ENCODE results near the gene ASAP3. TPM values are rescaled to one million over a fixed set of nuclear protein-coding genes. Genes with fewer than 3 reads are reported as not detected.
"Not testable (repeated sequence)": the region's sequence is repeated elsewhere in the genome, so short reads cannot be mapped to it uniquely, and the experiment has no call there.

Gene ASAP3
- total and polyA plus RNA-seq, 9 of the 15 experiments (the other 6 are each of a cell fraction or from before 2014, with no cell fraction given) = 1.7 to 31.2 (median 17.4) TPM

- peak; percentile 24; the same call in 1 of the 2 replicates for TF ChIP-seq MAFF (IDR thresholded peaks at IDR 0.05; ENCODE audit: low read length)
Measured at GRCh38 chr1:23380719-23381118, 103.3 kb downstream of the ASAP3 start (continued).

GRCh38 chr1:23380236-23380635 is 103.7 kb downstream of the ASAP3 start:
- CTCF ChIA-PET (ENCODE audit: low intra/inter-chr PET ratio); H3K27me3 ChIP-seq (ENCODE audit: control insufficient read depth in 2 of 2, insufficient read depth in 2 of 2, low read length in 2 of 2); FAIRE-seq; H3K79me2 ChIP-seq (ENCODE audit: control insufficient read depth, insufficient read depth, low read length); DNase-seq (ENCODE audit: extremely low read depth in 1 of 4, low spot score in 3 of 4); intact Hi-C loops (cut with micrococcal nuclease); H3K4me3 ChIP-seq; in situ Hi-C loops (cut with MboI); H3K36me3 ChIP-seq (ENCODE audit: control insufficient read depth, insufficient read depth, low read length); BruUV-seq (replicated peaks); H4K20me1 ChIP-seq (replicated peaks; ENCODE audit: control insufficient read depth, insufficient read depth, low read length); H3K9me1 ChIP-seq (ENCODE audit: control insufficient read depth, insufficient read depth, low read length); H3K27ac ChIP-seq (ENCODE audit: extremely low read depth, low read depth, low read length); H3K4me2 ChIP-seq (ENCODE audit: insufficient read depth, low read length); H3K9me3 ChIP-seq (replicated peaks; ENCODE audit: control insufficient read depth, insufficient read depth, low read depth, low read length): not testable (repeated sequence)
- H3K9ac ChIP-seq (ENCODE audit: insufficient read depth in 1 of 2, low read depth in 2 of 2, low read length in 2 of 2) = peak overlapping the region; percentile 4 to 7; a peak in 1 of 4 replicates
- POLR2A ChIA-PET = interaction anchor here (0.8 to 1.2 kb wide), 2 partner anchors 9 to 12 kb away, joined by 3 to 4 read pairs; no protein-coding TSS in a partner anchor
- H3K4me1 ChIP-seq (replicated peaks in 1 of 2; ENCODE audit: control insufficient read depth in 2 of 2, insufficient read depth in 2 of 2, low read length in 2 of 2) = peaks cover 26 to 38% of the 10 kb centered on the region in 2 experiments
- peak overlapping the region; percentile 74 for H2AFZ ChIP-seq (ENCODE audit: low read depth, low read length)
- TF ChIP-seq SMARCA5 (IDR thresholded peaks at IDR 0.05) (peak; percentile 61; the same call in 1 of the 2 replicates), MCM3 (IDR thresholded peaks at IDR 0.05) (peak; percentile 33; the same call in 1 of the 2 replicates), HDGF (IDR thresholded peaks at IDR 0.05) (0 out of 2 replicates have a peak, but pooled peaks have one; percentile 19)
- ATAC-seq = peak; percentile 21
- WGBS (ENCODE audit: insufficient coverage, low coverage, missing lambda C conversion rate) = 40% methylated on average over 4 of the region's 4 CpGs

Other genes starting within 250 kb of the ASAP3 start
- 212 and 244 TPM in 2 replicates for gene HNRNPR, start 139.9 kb downstream of the ASAP3 start, total RNA-seq (2014; rRNA removed)
- 301 and 338 TPM in 2 replicates for gene HNRNPR, start 139.9 kb downstream of the ASAP3 start, total RNA-seq (2014; rRNA removed; fragmentation: Illumina TruSeq; extraction: Trizol)
- gene HNRNPR, start 139.9 kb downstream of the ASAP3 start, total RNA-seq (2015; rRNA removed; fragmentation: Illumina TruSeq; extraction: Trizol) = 321 and 351 TPM in 2 replicates
- 238 and 253 TPM in 2 replicates for gene HNRNPR, start 139.9 kb downstream of the ASAP3 start, total RNA-seq (2021)
- 270 and 360 TPM in 2 replicates for gene HNRNPR, start 139.9 kb downstream of the ASAP3 start, polyA plus RNA-seq (2011; rRNA removed)
- 318 and 372 TPM in 2 replicates for gene HNRNPR, start 139.9 kb downstream of the ASAP3 start, polyA plus RNA-seq (2014; fragmentation: Illumina TruSeq; extraction: Trizol)
- gene HNRNPR, start 139.9 kb downstream of the ASAP3 start, polyA plus RNA-seq (2014; fragmentation: Nextera tagmentation; extraction: Ambion mirVana) = 10 to 100 TPM; 80.9 to 93.4 TPM
- gene HNRNPR, start 139.9 kb downstream of the ASAP3 start, polyA plus RNA-seq (2014; rRNA removed) = 321 and 349 TPM in 2 replicates
- gene ZNF436, start 114.3 kb downstream of the ASAP3 start, total RNA-seq (2014; rRNA removed) = 6.2 and 7.0 TPM in 2 replicates
- gene ZNF436, start 114.3 kb downstream of the ASAP3 start, total RNA-seq (2014; rRNA removed; fragmentation: Illumina TruSeq; extraction: Trizol) = 8.3 and 9.4 TPM in 2 replicates
- 11.3 and 11.9 TPM in 2 replicates for gene ZNF436, start 114.3 kb downstream of the ASAP3 start, total RNA-seq (2015; rRNA removed; fragmentation: Illumina TruSeq; extraction: Trizol)
- gene ZNF436, start 114.3 kb downstream of the ASAP3 start, total RNA-seq (2021) = 6.9 and 7.4 TPM in 2 replicates
- 8.0 and 9.7 TPM in 2 replicates for gene ZNF436, start 114.3 kb downstream of the ASAP3 start, polyA plus RNA-seq (2011; rRNA removed)
- gene ZNF436, start 114.3 kb downstream of the ASAP3 start, polyA plus RNA-seq (2014; fragmentation: Illumina TruSeq; extraction: Trizol) = 6.8 and 7.3 TPM in 2 replicates
- 1 to 10 TPM; 2.1 to 3.3 TPM for gene ZNF436, start 114.3 kb downstream of the ASAP3 start, polyA plus RNA-seq (2014; fragmentation: Nextera tagmentation; extraction: Ambion mirVana)
- 3.8 and 4.5 TPM in 2 replicates for gene ZNF436, start 114.3 kb downstream of the ASAP3 start, polyA plus RNA-seq (2014; rRNA removed)
- 0.33 and 0.54 TPM in 2 replicates for gene TCEA3, start 59.4 kb downstream of the ASAP3 start, total RNA-seq (2014; rRNA removed)
- 0.45 and 0.51 TPM in 2 replicates for gene TCEA3, start 59.4 kb downstream of the ASAP3 start, total RNA-seq (2014; rRNA removed; fragmentation: Illumina TruSeq; extraction: Trizol)
- 0.34 and 0.36 TPM in 2 replicates for gene TCEA3, start 59.4 kb downstream of the ASAP3 start, total RNA-seq (2015; rRNA removed; fragmentation: Illumina TruSeq; extraction: Trizol)
- gene TCEA3, start 59.4 kb downstream of the ASAP3 start, total RNA-seq (2021) = 0.49 and 0.55 TPM in 2 replicates
- gene TCEA3, start 59.4 kb downstream of the ASAP3 start, polyA plus RNA-seq (2011; rRNA removed) = 0.34 and 0.54 TPM in 2 replicates
- 0.16 and 0.66 TPM in 2 replicates for gene TCEA3, start 59.4 kb downstream of the ASAP3 start, polyA plus RNA-seq (2014; fragmentation: Illumina TruSeq; extraction: Trizol)
- gene TCEA3, start 59.4 kb downstream of the ASAP3 start, polyA plus RNA-seq (2014; fragmentation: Nextera tagmentation; extraction: Ambion mirVana) = under 1 TPM; 0.03 to 0.10 TPM
- 0.13 and 0.80 TPM in 2 replicates for gene TCEA3, start 59.4 kb downstream of the ASAP3 start, polyA plus RNA-seq (2014; rRNA removed)
- gene E2F2, start 47.1 kb upstream of the ASAP3 start, total RNA-seq (2014; rRNA removed) = 14.9 and 19.9 TPM in 2 replicates
- 11.0 and 11.4 TPM in 2 replicates for gene E2F2, start 47.1 kb upstream of the ASAP3 start, total RNA-seq (2014; rRNA removed; fragmentation: Illumina TruSeq; extraction: Trizol)
- gene E2F2, start 47.1 kb upstream of the ASAP3 start, total RNA-seq (2015; rRNA removed; fragmentation: Illumina TruSeq; extraction: Trizol) = 11.7 and 12.0 TPM in 2 replicates
- gene E2F2, start 47.1 kb upstream of the ASAP3 start, total RNA-seq (2021) = 22.5 and 25.3 TPM in 2 replicates
- gene E2F2, start 47.1 kb upstream of the ASAP3 start, polyA plus RNA-seq (2011; rRNA removed) = 3.1 and 4.2 TPM in 2 replicates
- gene E2F2, start 47.1 kb upstream of the ASAP3 start, polyA plus RNA-seq (2014; fragmentation: Illumina TruSeq; extraction: Trizol) = 14.3 and 16.1 TPM in 2 replicates
- gene E2F2, start 47.1 kb upstream of the ASAP3 start, polyA plus RNA-seq (2014; fragmentation: Nextera tagmentation; extraction: Ambion mirVana) = 1 to 10 TPM; 3.8 to 4.0 TPM
- 10.1 and 10.3 TPM in 2 replicates for gene E2F2, start 47.1 kb upstream of the ASAP3 start, polyA plus RNA-seq (2014; rRNA removed)
- 50.9 and 59.4 TPM in 2 replicates for gene ID3, start 75.3 kb upstream of the ASAP3 start, total RNA-seq (2014; rRNA removed)
- 12.6 and 17.2 TPM in 2 replicates for gene ID3, start 75.3 kb upstream of the ASAP3 start, total RNA-seq (2014; rRNA removed; fragmentation: Illumina TruSeq; extraction: Trizol)
- 17.7 and 20.4 TPM in 2 replicates for gene ID3, start 75.3 kb upstream of the ASAP3 start, total RNA-seq (2015; rRNA removed; fragmentation: Illumina TruSeq; extraction: Trizol)
- gene ID3, start 75.3 kb upstream of the ASAP3 start, total RNA-seq (2021) = 42.2 and 44.8 TPM in 2 replicates
- gene ID3, start 75.3 kb upstream of the ASAP3 start, polyA plus RNA-seq (2011; rRNA removed) = 28.6 and 59.8 TPM in 2 replicates
- gene ID3, start 75.3 kb upstream of the ASAP3 start, polyA plus RNA-seq (2014; fragmentation: Illumina TruSeq; extraction: Trizol) = 23.5 and 30.8 TPM in 2 replicates
- gene ID3, start 75.3 kb upstream of the ASAP3 start, polyA plus RNA-seq (2014; fragmentation: Nextera tagmentation; extraction: Ambion mirVana) = 10 to 100 TPM in 1 of 2 experiments, 1 to 10 TPM in 1; 6.8 to 13.2 TPM
- gene ID3, start 75.3 kb upstream of the ASAP3 start, polyA plus RNA-seq (2014; rRNA removed) = 44.4 and 54.2 TPM in 2 replicates
- gene RPL11, start 207.6 kb upstream of the ASAP3 start, total RNA-seq (2014; rRNA removed) = 3,111 and 3,495 TPM in 2 replicates
- 3,683 and 3,950 TPM in 2 replicates for gene RPL11, start 207.6 kb upstream of the ASAP3 start, total RNA-seq (2014; rRNA removed; fragmentation: Illumina TruSeq; extraction: Trizol)
- gene RPL11, start 207.6 kb upstream of the ASAP3 start, total RNA-seq (2015; rRNA removed; fragmentation: Illumina TruSeq; extraction: Trizol) = 3,549 and 3,642 TPM in 2 replicates
- 1,751 and 1,781 TPM in 2 replicates for gene RPL11, start 207.6 kb upstream of the ASAP3 start, total RNA-seq (2021)
- 2,818 and 2,821 TPM in 2 replicates for gene RPL11, start 207.6 kb upstream of the ASAP3 start, polyA plus RNA-seq (2011; rRNA removed)
- gene RPL11, start 207.6 kb upstream of the ASAP3 start, polyA plus RNA-seq (2014; fragmentation: Illumina TruSeq; extraction: Trizol) = 3,852 and 4,443 TPM in 2 replicates
- 1,000 to 10,000 TPM; 2,542 to 2,758 TPM for gene RPL11, start 207.6 kb upstream of the ASAP3 start, polyA plus RNA-seq (2014; fragmentation: Nextera tagmentation; extraction: Ambion mirVana)
- 4,338 and 4,526 TPM in 2 replicates for gene RPL11, start 207.6 kb upstream of the ASAP3 start, polyA plus RNA-seq (2014; rRNA removed)